Endothelial cell of umbilical vein (primary cell): Measurements from ENCODE around the gene GABRR3. TPM values are rescaled to one million over a fixed set of nuclear protein-coding genes. Genes with fewer than 3 reads are reported as not detected.

ENCODE experiments used
- BruUV-seq: library from RNA; stranded (reverse); fragments of 400-500 nt; replicated peaks from 2 replicates; lab custom pipeline; 2021; lab: Mats Ljungman, UMichigan
- CTCF ChIA-PET: fragments of 300-600, 350-600 bp; sonication (Branson Sonifier 250); formaldehyde crosslinking; loops from one replicate; lab custom pipeline; 2021; ENCODE audit warnings: antibody characterized with exemption, inconsistent platforms; lab: Charles Lee
- POLR2A ChIA-PET: fragments of 300-600, 350-600 bp; sonication (Branson Sonifier 250); formaldehyde crosslinking; loops from one replicate; lab custom pipeline; 2021; ENCODE audit warnings: antibody characterized with exemption, inconsistent platforms; lab: Charles Lee
- DNase-seq: peaks from one replicate; pipeline ENCODE4 v3.0.0-alpha.2; 2011; ENCODE audit warnings: low read depth, low spot score
- FAIRE-seq: peaks from 2 replicates; lab custom pipeline; 2011; peaks lifted over from hg19 to GRCh38; lab: Jason Lieb, UNC
- H2AFZ ChIP-seq: 2 replicates; pipeline ENCODE4 v1.6.0; 2012; ENCODE audit warnings: low read depth, low read length, control low read depth, inconsistent platforms
- H3K27ac ChIP-seq: 2 replicates; pipeline ENCODE4 v1.5.1; 2011; ENCODE audit warnings: low read depth, mild to moderate bottlenecking, control low read depth, low read length, moderate library complexity; ENCODE audit not compliant: insufficient read depth
- H3K27me3 ChIP-seq, 2 experiments: 2 replicates each; pipeline versions ENCODE4 v1.6.0 to v1.6.1; 2011; ENCODE audit warnings: low read length in 2 of 2, mixed read lengths in 1 of 2; ENCODE audit not compliant: control insufficient read depth in 2 of 2, insufficient read depth in 2 of 2
- H3K36me3 ChIP-seq, 2 experiments: 2 replicates in 1 of 2; 3 replicates in 1 of 2; pipeline ENCODE4 v1.5.1; 2011; ENCODE audit warnings: low read length in 2 of 2, mild to moderate bottlenecking in 1 of 2, moderate library complexity in 1 of 2; ENCODE audit not compliant: control insufficient read depth in 2 of 2, insufficient read depth in 2 of 2; ENCODE audit errors: extremely low read depth in 1 of 2
- H3K4me1 ChIP-seq: 3 replicates; pipeline ENCODE4 v1.5.1; 2011; ENCODE audit warnings: mild to moderate bottlenecking, low read length; ENCODE audit not compliant: control insufficient read depth, insufficient read depth; ENCODE audit errors: extremely low read depth
- H3K4me2 ChIP-seq: 2 replicates; pipeline ENCODE4 v1.6.1; 2011; ENCODE audit warnings: low read length, control low read depth, mixed read lengths; ENCODE audit not compliant: insufficient read depth
- H3K4me3 ChIP-seq, 3 experiments: fragments of 200-600 bp in 1 of 3; sonication (generic), shearing (Covaris generic) in 1 of 3; replicated peaks in 1 of 3; 2 replicates each; pipeline ENCODE4 v1.5.1; 2011 to 2016; ENCODE audit warnings: control low read depth in 3 of 3, low read length in 3 of 3, mild to moderate bottlenecking in 2 of 3, inconsistent platforms in 1 of 3, low read depth in 1 of 3, moderate library complexity in 1 of 3; ENCODE audit not compliant: insufficient read depth in 1 of 3
- H3K79me2 ChIP-seq: 2 replicates; pipeline ENCODE4 v1.6.0; 2012; ENCODE audit warnings: low read length, inconsistent platforms; ENCODE audit not compliant: control insufficient read depth, insufficient read depth
- H3K9ac ChIP-seq: replicated peaks from 2 replicates; pipeline ENCODE3; 2011; ENCODE audit warnings: low read length, control low read depth; ENCODE audit not compliant: insufficient read depth; ENCODE audit errors: extremely low read depth
- H3K9me1 ChIP-seq: replicated peaks from 3 replicates; pipeline ENCODE4 v1.6.0; 2011; ENCODE audit warnings: mild to moderate bottlenecking, low read length; ENCODE audit not compliant: control insufficient read depth, insufficient read depth; ENCODE audit errors: extremely low read depth
- H3K9me3 ChIP-seq: replicated peaks from 2 replicates; pipeline ENCODE4 v1.5.1; 2012; ENCODE audit warnings: low read length, inconsistent platforms; ENCODE audit not compliant: control insufficient read depth, insufficient read depth
- H4K20me1 ChIP-seq: replicated peaks from 2 replicates; pipeline ENCODE3; 2011; ENCODE audit warnings: mild to moderate bottlenecking, low read length; ENCODE audit not compliant: control insufficient read depth, insufficient read depth; ENCODE audit errors: extremely low read depth
- EZH2 ChIP-seq: IDR thresholded peaks from 2 replicates; pipeline ENCODE4 v1.6.1; 2012; ENCODE audit warnings: borderline replicate concordance, low read depth, mild to moderate bottlenecking, moderate library complexity, low read length, inconsistent platforms; ENCODE audit not compliant: severe bottlenecking
- FOS ChIP-seq: IDR thresholded peaks from 2 replicates; pipeline ENCODE4 v1.6.1; 2011; ENCODE audit warnings: mild to moderate bottlenecking, low read length, moderate library complexity, borderline replicate concordance; ENCODE audit not compliant: insufficient read depth
- GATA2 ChIP-seq: IDR thresholded peaks from 2 replicates; pipeline ENCODE4 v1.7.0; 2011; ENCODE audit warnings: low read depth, mild to moderate bottlenecking, moderate library complexity, mixed read lengths, low read length; ENCODE audit not compliant: insufficient read length, insufficient read depth
- JUN ChIP-seq: IDR thresholded peaks from 2 replicates; pipeline ENCODE4 v1.6.1; 2011; ENCODE audit warnings: borderline replicate concordance, low read depth; ENCODE audit not compliant: insufficient read length, insufficient read depth
- POLR2A ChIP-seq: IDR thresholded peaks from 2 replicates; pipeline ENCODE4 v1.6.1; 2012; ENCODE audit warnings: low read depth, mild to moderate bottlenecking, control low read depth, low read length
- POLR2AphosphoS5 ChIP-seq: IDR thresholded peaks from 2 replicates; pipeline ENCODE4 v1.6.1; 2012; ENCODE audit warnings: low read depth, mild to moderate bottlenecking, control low read depth, low read length, moderate library complexity; ENCODE audit not compliant: insufficient read depth
- dilution Hi-C: fragments of 300-500 bp; cut with MboI; formaldehyde crosslinking; loops from one replicate; pipeline ENCODE4 v1.15.0; 2019; ENCODE audit warnings: low sequenced_read_pairs; ENCODE audit not compliant: extremely low pct_ligation_motif_present
- intact Hi-C: fragments of 100-400 bp; cut with micrococcal nuclease; formaldehyde crosslinking; loops from one replicate; pipeline ENCODE4 v1.10.0; 2022
- polyA plus RNA-seq, 4 experiments: library from polyadenylated mRNA; depleted of rRNA in 3 of 4; stranded (reverse) in 3 of 4; unstranded in 1 of 4; fragments of >200 nt; gene quantifications; 2 replicates each; pipeline versions ENCODE4 v1.2.1 to v1.2.3, GENCODE V29; 2011 to 2012; ENCODE audit warnings: missing spikeins in 1 of 4
- total RNA-seq: library from RNA; stranded (reverse); gene quantifications from 2 replicates; pipeline ENCODE4 v1.2.3, GENCODE V29; 2021
- TF ChIP-seq, protein P1 (sequence below), 2 donors: IDR thresholded peaks; 1 replicate in 1 of 2; 2 replicates in 1 of 2; pipeline ENCODE4 v1.5.1; 2011; ENCODE audit warnings: low read length in 2 of 2, mild to moderate bottlenecking in 2 of 2, moderate library complexity in 2 of 2, control low read depth in 1 of 2, inconsistent platforms in 1 of 2, low read depth in 1 of 2; ENCODE audit not compliant: insufficient read depth in 1 of 2; ENCODE audit errors: extremely low read depth in 1 of 2

Gene GABRR3
- total and polyA plus RNA-seq, 2 donors (not counting 3 experiments of a cell fraction or from before 2014, with no cell fraction given): not detected

DNA sequence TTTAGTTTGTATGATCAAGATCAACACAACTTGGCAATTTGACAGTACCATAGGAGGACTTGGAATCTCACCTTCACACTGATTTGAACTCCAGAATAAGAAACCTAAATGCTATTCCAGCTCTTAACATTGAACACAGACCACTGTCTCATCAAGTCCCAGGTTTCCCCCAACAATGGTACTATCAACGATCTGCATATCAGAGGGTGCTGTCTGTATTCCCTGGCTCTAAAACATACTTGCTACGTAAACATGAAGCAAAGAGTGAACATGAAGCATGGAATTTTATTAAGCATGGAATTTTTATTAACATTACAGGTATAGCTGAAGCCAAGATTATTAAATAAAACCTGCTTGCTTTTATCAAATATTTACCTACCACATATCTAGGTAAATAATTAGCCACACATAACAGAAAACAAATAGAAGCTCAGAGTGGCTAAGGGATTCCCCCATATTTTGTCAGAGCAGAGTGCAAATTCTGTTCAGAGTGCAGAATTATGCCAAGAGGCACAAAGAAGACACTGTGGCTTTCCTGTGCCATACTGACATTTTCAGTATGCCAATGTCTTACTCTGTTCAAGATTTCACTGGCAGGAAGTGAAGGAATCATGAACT, 40.7 kb downstream of the GABRR3 start:
- no TSS peak for BruUV-seq
- no peak overlapping the region for H2AFZ ChIP-seq
- no peaks in the 10 kb centered on the region for H3K9me3 ChIP-seq
- H3K4me2 ChIP-seq: no peak overlapping the region
- CTCF ChIA-PET: no interaction called here
- no peaks in the 10 kb centered on the region for H3K79me2 ChIP-seq
- no peak overlapping the region for H3K9ac ChIP-seq
- no peak overlapping the region for H3K4me3 ChIP-seq
- peaks cover 2 to 14% of the 10 kb centered on the region in 2 experiments for H3K27me3 ChIP-seq
- dilution Hi-C loops: no loop called here
- no peaks in the 10 kb centered on the region for H4K20me1 ChIP-seq
- no peak for FAIRE-seq
- intact Hi-C loops: no loop called here
- no peak for TF ChIP-seq POLR2A
- TF ChIP-seq, protein P1, sequence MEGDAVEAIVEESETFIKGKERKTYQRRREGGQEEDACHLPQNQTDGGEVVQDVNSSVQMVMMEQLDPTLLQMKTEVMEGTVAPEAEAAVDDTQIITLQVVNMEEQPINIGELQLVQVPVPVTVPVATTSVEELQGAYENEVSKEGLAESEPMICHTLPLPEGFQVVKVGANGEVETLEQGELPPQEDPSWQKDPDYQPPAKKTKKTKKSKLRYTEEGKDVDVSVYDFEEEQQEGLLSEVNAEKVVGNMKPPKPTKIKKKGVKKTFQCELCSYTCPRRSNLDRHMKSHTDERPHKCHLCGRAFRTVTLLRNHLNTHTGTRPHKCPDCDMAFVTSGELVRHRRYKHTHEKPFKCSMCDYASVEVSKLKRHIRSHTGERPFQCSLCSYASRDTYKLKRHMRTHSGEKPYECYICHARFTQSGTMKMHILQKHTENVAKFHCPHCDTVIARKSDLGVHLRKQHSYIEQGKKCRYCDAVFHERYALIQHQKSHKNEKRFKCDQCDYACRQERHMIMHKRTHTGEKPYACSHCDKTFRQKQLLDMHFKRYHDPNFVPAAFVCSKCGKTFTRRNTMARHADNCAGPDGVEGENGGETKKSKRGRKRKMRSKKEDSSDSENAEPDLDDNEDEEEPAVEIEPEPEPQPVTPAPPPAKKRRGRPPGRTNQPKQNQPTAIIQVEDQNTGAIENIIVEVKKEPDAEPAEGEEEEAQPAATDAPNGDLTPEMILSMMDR (IDR thresholded peaks at IDR 0.05; ENCODE audit: extremely low read depth in 1 of 2, insufficient read depth in 1 of 2, low read depth in 1 of 2, low read length in 2 of 2): no peak
- no peak for TF ChIP-seq JUN
- no peak for TF ChIP-seq GATA2
- TF ChIP-seq FOS: no peak
- TF ChIP-seq POLR2AphosphoS5: no peak
- TF ChIP-seq EZH2: no peak
- no peaks in the 10 kb centered on the region for H3K4me1 ChIP-seq
- POLR2A ChIA-PET: no interaction called here
- H3K9me1 ChIP-seq: no peaks in the 10 kb centered on the region
- H3K27ac ChIP-seq: no peak overlapping the region
- no peaks in the 10 kb centered on the region for H3K36me3 ChIP-seq
- DNase-seq: no peak
